GM10266 (cell line): Measurements from ENCODE around the gene PEX10.

Source experiments
- DNase-seq: peaks from one replicate; pipeline ENCODE4 v3.0.0; 2012; ENCODE audit errors: extremely low spot score
- TF ChIP-seq, protein P1 (sequence below): IDR thresholded peaks from 2 replicates; pipeline ENCODE4 v1.5.1; 2012; ENCODE audit warnings: mild to moderate bottlenecking, low read depth; ENCODE audit not compliant: control insufficient read depth, insufficient read depth; ENCODE audit errors: missing control alignments

The PEX10 gene

DNA sequence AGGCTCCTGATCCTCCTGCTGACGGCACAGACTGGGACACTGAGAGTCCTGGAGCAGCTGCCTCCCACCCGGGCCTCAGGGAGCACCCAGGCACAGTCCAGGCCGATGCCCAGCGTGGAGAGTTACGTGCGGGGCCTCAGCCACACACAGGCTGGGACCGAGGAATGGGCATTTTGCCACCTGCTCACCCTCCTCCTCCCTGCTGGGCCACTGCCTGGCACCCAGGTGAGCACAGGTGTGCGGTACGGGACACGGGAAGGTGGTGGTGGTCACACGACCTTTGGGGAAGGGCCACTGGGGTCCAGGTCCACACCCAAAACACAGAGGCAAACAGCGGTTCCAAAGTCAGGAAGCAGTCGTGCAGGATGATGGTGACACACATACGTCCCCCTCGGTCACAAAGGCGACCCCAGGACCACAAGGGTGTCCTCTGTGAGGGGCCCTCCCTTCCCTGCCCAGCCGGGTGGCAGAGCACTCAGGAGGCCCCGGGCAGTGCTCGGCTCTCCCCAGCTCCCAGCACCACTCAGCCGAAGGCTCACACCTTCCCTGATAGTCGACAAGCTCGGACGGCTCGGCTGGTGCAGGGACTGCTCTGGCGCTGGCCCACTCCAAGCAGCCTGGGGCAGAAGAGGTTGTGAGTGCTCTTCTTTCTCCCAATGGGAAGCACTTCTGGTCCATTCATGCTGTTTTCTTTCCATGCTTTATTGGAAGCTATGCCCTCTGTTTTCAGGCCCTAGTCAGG lies 35.3 kb downstream of the PEX10 start:
- no peak for DNase-seq
- TF ChIP-seq, protein P1, sequence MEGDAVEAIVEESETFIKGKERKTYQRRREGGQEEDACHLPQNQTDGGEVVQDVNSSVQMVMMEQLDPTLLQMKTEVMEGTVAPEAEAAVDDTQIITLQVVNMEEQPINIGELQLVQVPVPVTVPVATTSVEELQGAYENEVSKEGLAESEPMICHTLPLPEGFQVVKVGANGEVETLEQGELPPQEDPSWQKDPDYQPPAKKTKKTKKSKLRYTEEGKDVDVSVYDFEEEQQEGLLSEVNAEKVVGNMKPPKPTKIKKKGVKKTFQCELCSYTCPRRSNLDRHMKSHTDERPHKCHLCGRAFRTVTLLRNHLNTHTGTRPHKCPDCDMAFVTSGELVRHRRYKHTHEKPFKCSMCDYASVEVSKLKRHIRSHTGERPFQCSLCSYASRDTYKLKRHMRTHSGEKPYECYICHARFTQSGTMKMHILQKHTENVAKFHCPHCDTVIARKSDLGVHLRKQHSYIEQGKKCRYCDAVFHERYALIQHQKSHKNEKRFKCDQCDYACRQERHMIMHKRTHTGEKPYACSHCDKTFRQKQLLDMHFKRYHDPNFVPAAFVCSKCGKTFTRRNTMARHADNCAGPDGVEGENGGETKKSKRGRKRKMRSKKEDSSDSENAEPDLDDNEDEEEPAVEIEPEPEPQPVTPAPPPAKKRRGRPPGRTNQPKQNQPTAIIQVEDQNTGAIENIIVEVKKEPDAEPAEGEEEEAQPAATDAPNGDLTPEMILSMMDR: no peak

DNA sequence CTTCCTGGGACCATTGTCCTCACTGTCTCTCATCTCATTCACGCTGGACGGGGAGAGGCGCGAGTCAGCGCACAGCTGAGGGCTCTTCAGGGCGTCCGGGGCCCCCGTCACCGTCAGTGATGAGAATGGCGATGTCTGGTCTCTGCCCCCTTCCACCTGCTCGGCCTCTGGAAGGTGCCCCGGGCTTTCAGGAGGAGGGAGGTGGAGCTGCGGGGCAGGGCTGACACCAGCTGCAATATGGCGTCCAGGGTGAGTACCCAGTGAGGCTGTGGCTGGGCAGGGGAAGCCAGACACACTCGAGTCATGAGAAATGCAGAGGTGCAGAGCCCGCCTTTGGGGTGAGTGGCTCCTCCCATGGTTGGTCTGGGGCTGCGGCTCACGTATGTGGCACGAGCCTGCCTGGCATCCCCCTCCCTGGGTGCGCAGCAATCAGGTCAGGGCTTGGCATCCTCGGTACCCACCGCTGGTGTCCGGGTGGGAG lies 36.1 kb downstream of the PEX10 start:
- TF ChIP-seq, protein P1: no peak
- DNase-seq: no peak

DNA sequence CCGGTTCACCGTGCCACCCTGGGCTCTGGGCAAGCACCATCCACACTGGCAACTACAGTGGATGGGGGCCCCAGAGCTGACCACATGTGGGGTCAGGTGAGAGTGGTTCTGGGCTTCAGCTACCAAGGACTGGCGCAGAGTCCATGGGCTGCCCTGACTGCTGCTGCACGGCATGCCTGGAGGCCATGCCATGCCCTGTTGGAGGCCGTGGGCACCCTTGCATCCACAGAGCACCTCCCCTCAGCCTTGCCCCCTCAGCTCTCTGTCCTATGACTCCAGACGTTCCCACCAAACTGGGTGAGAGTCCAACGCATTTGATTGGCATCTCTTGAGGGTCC lies 36.5 kb downstream of the PEX10 start:
- DNase-seq: no peak
- TF ChIP-seq, protein P1: no peak

DNA sequence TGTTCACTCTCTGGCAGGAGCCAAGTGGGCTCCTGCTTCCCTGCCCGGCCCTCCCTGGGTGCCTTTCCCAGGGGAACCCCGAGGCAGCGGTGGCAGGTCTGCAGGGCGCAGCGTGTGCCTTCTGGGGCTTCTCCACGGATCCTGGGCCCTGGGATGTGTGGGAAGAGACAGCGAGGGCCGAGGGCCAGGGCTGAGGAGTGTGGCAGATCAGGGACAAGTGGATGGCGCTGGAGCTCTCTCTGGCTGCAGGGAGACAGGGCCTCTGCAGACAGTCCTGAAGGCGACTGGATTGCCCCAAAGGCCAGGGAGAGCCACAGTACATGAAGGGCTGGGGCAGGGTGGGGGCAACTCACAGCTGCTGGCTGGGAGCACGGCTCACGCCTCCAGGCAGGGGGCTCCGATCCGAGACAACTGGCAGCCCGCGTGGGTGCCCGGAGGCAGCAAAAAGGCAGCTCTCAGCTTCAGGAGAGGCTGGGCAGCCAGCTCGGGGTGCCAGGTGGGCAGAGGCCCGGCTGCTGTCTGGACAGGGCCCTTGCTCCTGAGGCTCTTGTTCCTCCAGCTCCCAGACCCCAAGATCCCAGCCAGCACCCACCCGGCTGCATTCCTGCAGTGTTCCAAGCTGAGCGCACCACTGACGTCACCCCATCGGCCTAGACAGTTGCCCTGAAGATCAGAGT lies 37.0 kb downstream of the PEX10 start:
- TF ChIP-seq, protein P1: no peak
- no peak for DNase-seq

DNA sequence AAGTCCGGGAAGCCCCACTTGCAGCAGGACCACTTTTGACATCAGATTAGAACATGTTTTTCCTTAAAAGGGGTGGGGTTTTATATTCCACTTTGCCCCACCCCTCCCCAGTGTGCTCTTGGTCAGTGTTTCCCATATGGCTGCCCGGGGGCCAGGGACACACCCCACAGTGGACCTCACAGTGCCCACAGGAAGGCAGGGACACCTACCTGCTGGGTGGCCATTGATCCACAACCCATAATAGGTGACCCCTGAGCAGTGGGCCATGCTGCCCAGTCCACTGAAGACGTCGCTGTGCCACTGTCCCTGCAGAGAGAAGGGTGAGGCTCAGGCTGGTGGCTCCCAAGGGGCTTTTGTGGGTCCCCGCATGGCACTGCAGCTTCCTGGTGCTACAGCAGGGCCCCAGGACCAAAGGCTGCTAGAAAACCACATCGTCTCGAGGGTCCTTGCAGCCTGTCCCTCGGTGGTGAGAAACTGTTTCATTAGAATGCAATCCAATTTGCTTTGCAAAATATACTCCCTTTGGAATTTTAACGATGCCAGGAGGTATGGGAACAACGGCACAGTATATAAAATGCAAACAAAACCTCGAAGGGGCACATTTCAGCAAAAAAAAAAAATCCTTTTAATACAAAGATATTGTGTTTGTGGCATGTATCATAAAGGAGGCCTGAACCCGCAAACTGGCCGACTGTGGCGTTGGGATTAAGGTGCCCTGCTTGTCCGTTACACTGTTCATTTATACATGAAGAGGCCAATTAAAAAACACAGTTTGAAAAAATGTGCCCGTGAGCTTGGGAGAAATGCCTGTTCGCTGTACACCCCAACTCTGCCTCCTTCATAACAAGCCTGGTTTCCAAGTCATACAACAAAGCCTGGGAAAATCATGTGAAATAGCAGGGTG lies 37.9 kb downstream of the PEX10 start:
- DNase-seq: no peak
- TF ChIP-seq, protein P1: no peak

DNA sequence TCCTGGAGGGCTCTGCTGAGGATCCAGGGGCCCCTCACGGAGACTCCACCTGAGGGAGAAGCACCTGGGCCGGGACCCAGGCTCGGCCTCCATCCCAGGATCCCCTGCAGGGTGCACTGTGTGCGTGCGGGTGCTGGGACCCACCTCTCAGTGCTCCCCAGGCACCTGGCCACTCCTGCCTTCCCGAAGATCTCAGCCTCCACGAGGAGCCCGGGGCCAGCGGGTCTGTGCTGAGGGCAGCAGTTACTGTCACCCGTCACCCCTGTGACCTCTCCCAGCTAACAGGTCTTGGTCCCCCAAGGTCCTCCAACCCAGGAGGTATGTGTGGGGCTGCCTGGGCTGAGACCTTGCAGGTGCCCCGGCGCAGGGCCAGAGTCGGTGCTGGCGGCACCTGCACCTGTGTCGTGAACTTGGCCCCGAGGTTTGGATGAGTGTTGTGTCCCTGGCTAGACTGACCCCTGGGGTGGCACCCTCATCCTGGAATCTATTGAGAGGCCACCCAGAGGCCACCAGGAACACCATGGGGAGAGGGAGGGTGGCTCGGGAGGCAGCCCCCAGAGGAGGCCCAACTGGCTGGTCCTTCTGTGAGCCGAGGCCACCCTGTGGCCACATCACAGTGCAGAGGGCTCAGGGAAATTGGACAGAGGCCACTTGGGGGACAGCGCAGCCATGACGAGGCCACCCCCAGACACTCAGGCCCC lies 38.7 kb downstream of the PEX10 start:
- no peak for DNase-seq
- TF ChIP-seq, protein P1: no peak
